ENCODE results near the gene OR4D6.
"Not testable (repeated sequence)": the region's sequence is repeated elsewhere in the genome, so short reads cannot be mapped to it uniquely, and the experiment has no call there.

Gene OR4D6

DNA sequence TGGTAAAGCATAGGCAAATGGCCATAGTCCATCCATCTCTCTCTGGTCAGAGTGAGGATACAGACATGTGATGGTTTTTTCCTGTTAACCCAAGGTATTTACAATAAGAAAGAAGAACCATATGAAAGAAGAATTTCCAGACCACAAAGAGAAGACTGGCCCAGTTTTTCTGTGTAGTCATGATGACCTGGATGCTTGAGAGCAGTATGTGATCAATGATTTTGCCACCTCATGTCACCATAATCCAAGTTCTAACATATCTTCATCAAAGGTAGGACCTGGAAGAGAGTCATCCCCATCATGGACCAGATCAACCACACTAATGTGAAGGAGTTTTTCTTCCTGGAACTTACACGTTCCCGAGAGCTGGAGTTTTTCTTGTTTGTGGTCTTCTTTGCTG, at the start of gene OR4D6:
Gene OR4D6 (plus strand): TSS at position 301 of the 400 bp plus-strand sequence. CDS start 0 bp downstream, at position 301.
- no peak for DNase-seq

- no peak for DNase-seq
Observed at GRCh38 chr11:59413646-59414045, 43.1 kb upstream of the OR4D6 start.

GRCh38 chr11:59415111-59415510, 41.6 kb upstream of the OR4D6 start:
- DNase-seq = no peak

DNA sequence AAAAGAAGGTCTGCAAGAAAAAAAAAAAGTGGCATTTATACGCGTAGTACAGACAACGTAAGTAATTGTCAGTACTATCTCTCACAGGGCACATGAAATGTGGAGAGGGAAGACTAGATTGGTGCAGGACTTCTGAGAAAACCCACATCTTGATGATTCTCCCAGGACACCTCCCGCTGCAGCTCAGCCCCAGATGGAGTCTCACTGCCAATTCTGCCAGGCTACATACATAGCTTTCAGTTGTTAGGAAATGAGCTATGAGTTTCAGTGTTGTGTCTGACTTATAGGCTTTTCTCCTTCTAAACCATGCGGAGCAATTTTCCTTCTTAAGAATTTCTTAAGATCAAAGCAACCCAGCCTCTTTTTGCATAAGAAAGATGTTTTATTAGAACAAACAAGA, 40.1 kb upstream of the OR4D6 start:
- no peak for DNase-seq

DNA sequence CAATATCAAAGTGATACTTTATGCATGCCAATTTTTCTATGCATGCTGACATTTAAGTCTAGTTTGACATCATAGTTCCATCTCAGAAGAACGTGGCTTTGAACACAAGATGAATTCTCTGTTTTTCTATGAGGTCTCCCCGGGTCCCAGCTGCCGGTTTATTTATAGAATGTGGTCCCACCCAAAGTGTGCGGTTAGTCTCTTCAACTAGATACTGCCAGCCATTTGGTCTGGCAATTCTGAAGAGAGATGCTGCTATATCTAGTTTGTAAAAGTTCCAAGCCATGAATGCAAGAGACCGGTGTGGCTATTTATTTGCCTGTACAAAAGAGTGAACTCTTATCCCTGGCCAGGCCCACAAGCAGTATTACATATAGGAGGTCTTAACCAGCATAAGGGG, 39.7 kb upstream of the OR4D6 start:
- DNase-seq = no peak

- DNase-seq = no peak
Observed at GRCh38 chr11:59418156-59418555, 38.6 kb upstream of the OR4D6 start.

DNA sequence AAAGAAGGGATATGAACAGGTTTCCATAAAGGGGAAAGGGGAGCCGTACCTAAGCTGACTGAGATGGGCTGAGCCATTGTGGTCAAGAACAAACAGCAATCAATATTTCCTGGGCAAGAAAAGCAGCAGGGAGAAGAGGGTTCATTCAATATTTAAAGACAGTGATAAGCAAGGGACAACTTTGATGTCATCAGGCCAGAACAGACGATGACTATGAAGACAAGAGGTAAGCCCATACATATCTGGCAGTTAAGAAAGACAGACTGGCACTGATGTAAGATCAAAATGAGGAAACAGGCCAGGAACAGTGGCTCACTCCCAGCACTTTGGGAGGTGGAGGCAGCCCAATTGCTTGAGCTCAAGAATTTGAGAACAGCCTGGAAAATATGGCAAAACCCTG, 32.9 kb upstream of the OR4D6 start:
- no peak for DNase-seq

GRCh38 chr11:59425131-59425530, 31.6 kb upstream of the OR4D6 start:
- DNase-seq = no peak

GRCh38 chr11:59426361-59427067, 30.2 kb upstream of the OR4D6 start, which contains the start of gene OR5A2:
OR5A2 (minus strand) TSS chr11:59426413; CDS start chr11:59422953, 3,460 bp downstream.
- no peak for DNase-seq

GRCh38 chr11:59427068-59427382, 29.7 kb upstream of the OR4D6 start:
- no peak for DNase-seq

- DNase-seq = no peak
Observed at GRCh38 chr11:59429924-59430516, 26.7 kb upstream of the OR4D6 start.

GRCh38 chr11:59436169-59436568, 20.6 kb upstream of the OR4D6 start, which contains the start of gene OR5A1:
OR5A1 (plus strand) TSS chr11:59436469; CDS start chr11:59443169, 6,700 bp downstream.
- DNase-seq = no peak

GRCh38 chr11:59437770-59438169, 19.0 kb upstream of the OR4D6 start:
- DNase-seq = no peak

GRCh38 chr11:59445624-59446023, 11.1 kb upstream of the OR4D6 start:
- not testable (repeated sequence) for DNase-seq

DNA sequence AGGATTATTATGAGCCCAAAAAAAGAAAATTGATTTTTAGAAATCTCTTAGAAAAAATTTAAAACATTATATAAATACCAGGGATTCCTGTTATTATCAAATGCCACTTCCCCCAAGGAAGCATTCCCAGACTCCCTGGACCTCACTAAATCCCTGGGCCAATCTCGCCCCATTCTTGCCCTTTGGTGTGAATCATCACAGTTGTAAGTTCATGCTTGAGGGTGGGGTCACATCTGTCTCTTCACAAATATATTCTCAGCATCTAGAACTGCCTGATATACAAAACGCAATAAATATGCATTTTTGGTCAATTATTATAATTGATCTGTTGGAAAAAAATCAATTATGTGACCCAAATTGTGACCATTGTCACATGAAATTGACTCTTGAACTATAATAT, 8.3 kb upstream of the OR4D6 start:
- no peak for DNase-seq

- DNase-seq = no peak
Observed at GRCh38 chr11:59459916-59460315, 3.2 kb downstream of the OR4D6 start.

DNA sequence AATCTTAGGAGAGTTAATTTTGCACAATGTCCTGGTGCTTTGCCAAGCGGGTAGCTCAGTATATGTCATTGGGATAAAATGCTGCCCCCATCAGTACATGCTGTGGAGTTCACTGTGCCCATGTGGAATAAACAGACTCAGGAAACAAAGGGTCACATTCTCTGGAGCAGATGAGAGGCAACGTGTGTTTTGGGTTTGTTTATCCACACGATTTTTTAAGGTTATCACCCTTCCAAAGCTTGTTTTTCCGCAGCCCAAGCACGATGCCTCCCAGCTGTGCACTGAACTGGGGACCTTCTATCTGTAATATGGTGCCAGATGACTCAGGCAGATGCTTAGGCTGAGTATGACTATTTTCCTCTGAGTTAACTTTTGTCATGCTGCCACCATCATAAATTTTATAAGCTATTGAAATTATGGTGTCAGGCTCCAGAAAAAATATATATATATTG, 6.5 kb downstream of the OR4D6 start:
- no peak for DNase-seq

DNA sequence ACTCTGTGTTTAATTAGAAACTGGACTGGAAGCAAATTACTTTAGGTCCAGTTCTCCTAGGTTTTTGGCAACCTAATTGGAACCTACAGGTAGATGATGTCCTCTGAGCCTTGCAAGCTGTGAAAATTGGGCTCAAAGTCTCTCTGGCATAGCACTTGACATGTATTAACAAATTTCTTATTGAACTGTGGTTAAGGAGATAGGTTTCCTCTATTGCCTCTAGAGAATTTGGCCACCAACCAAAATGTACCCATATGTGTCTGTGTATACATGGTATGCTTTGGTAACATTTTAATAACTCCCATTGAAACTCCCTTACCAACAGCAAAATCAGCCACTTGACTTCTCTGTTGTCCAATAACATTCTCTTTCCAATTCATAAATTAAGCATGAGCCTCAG, 16.3 kb downstream of the OR4D6 start, which contains the start of gene OR4D10:
Gene OR4D10 (plus strand): TSS at position 301 of the 400 bp plus-strand sequence. CDS start 4,115 bp downstream, outside the sequence.
- DNase-seq = no peak

- no peak for DNase-seq
Observed at GRCh38 chr11:59475176-59475575, 18.4 kb downstream of the OR4D6 start.

- no peak for DNase-seq
Observed at GRCh38 chr11:59479906-59480305, 23.1 kb downstream of the OR4D6 start.

DNA sequence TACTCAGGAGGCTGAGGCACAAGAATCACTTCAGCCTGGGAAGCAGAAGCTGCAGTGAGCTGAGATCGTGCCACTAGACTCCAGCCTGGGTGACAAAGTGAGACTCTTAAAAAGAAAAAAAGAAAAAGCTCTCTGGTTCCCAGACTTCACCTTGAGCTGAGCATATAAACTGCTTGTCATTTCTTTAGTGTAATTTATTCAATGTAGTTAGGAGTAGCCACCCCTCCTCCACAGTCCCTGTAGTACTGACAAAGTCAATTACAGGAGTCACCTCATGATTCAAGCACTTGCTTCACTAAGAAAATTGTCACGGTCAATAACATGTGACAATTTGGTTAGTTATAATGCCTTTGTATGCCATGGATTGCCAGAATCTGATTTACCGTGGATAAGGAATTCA, 23.6 kb downstream of the OR4D6 start:
- DNase-seq = no peak

- no peak for DNase-seq
Observed at GRCh38 chr11:59501931-59502330, 45.2 kb downstream of the OR4D6 start.

DNA sequence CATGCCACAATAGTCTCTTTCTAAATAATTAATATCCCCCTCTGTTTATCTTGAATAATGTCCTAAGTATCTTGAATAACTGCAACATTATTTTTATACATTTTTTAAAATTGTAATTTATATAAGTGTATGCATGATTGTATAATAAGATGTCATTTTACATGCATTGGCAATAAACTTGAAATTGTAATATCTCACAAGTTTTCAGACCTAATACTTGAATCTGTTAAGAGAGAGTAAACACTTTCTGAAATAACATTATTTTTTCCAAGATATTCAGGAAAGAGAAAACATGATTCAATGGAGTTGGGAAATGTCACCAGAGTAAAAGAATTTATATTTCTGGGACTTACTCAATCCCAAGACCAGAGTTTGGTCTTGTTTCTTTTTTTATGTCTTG, 46.5 kb downstream of the OR4D6 start, which contains the start of gene OR4D11:
Gene OR4D11 (plus strand): TSS at position 301 of the 400 bp plus-strand sequence. CDS start 0 bp downstream, at position 301.
- no peak for DNase-seq
